Measurements from ENCODE around the gene ZNF710. TPM values are rescaled to one million over a fixed set of nuclear protein-coding genes. Genes with fewer than 3 reads are reported as not detected.

Gene ZNF710
- total RNA-seq, 1 donor from 2014 or later = 25.2 TPM

DNA sequence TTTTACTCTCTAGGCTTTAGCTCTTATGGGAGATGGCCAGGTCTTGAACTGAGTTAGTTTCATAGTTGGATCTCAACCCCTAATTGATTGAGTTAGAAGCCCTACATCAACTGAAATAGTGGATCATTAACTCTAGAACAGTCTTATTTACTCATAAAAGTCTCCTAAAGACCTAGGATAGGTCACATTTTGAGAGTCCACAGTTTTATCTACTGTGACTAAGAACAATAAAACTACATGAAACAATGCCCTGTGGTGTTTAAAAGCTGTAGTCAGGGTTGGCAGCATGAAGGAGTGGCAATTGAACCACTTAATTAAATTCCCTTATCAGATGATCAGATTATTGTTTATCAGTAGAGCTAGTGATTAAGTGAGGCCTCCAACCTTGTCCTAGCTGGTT, 123.4 kb downstream of the ZNF710 start:
- no peak overlapping the region for H3K27ac Mint-ChIP-seq (ENCODE audit: unreplicated experiment)
- TF ChIP-seq, protein P1, sequence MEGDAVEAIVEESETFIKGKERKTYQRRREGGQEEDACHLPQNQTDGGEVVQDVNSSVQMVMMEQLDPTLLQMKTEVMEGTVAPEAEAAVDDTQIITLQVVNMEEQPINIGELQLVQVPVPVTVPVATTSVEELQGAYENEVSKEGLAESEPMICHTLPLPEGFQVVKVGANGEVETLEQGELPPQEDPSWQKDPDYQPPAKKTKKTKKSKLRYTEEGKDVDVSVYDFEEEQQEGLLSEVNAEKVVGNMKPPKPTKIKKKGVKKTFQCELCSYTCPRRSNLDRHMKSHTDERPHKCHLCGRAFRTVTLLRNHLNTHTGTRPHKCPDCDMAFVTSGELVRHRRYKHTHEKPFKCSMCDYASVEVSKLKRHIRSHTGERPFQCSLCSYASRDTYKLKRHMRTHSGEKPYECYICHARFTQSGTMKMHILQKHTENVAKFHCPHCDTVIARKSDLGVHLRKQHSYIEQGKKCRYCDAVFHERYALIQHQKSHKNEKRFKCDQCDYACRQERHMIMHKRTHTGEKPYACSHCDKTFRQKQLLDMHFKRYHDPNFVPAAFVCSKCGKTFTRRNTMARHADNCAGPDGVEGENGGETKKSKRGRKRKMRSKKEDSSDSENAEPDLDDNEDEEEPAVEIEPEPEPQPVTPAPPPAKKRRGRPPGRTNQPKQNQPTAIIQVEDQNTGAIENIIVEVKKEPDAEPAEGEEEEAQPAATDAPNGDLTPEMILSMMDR (IDR thresholded peaks at IDR 0.05; ENCODE audit: partially characterized antibody, unreplicated experiment) = no peak
- DNase-seq = no peak
- H3K36me3 Mint-ChIP-seq (ENCODE audit: unreplicated experiment) = no peaks in the 10 kb centered on the region
- H3K27me3 Mint-ChIP-seq (ENCODE audit: unreplicated experiment) = peaks cover 2% of the 10 kb centered on the region
- H3K9me3 Mint-ChIP-seq (ENCODE audit: unreplicated experiment) = peaks cover 1% of the 10 kb centered on the region
- peaks cover 5% of the 10 kb centered on the region for H3K4me1 Mint-ChIP-seq (ENCODE audit: low read depth, unreplicated experiment)
- no peak overlapping the region for H3K4me3 Mint-ChIP-seq (ENCODE audit: unreplicated experiment)

- no peak overlapping the region for H3K27ac Mint-ChIP-seq (ENCODE audit: unreplicated experiment)
- DNase-seq = no peak
- H3K27me3 Mint-ChIP-seq (ENCODE audit: unreplicated experiment) = peaks cover 2% of the 10 kb centered on the region
- TF ChIP-seq, protein P1 (IDR thresholded peaks at IDR 0.05; ENCODE audit: partially characterized antibody, unreplicated experiment) = no peak
- H3K9me3 Mint-ChIP-seq (ENCODE audit: unreplicated experiment) = peaks cover 3% of the 10 kb centered on the region
- peaks cover 5% of the 10 kb centered on the region for H3K4me1 Mint-ChIP-seq (ENCODE audit: low read depth, unreplicated experiment)
- H3K36me3 Mint-ChIP-seq (ENCODE audit: unreplicated experiment) = no peaks in the 10 kb centered on the region
- no peak overlapping the region for H3K4me3 Mint-ChIP-seq (ENCODE audit: unreplicated experiment)
Observed at GRCh38 chr15:90126022-90126421, 124.9 kb downstream of the ZNF710 start.

DNA sequence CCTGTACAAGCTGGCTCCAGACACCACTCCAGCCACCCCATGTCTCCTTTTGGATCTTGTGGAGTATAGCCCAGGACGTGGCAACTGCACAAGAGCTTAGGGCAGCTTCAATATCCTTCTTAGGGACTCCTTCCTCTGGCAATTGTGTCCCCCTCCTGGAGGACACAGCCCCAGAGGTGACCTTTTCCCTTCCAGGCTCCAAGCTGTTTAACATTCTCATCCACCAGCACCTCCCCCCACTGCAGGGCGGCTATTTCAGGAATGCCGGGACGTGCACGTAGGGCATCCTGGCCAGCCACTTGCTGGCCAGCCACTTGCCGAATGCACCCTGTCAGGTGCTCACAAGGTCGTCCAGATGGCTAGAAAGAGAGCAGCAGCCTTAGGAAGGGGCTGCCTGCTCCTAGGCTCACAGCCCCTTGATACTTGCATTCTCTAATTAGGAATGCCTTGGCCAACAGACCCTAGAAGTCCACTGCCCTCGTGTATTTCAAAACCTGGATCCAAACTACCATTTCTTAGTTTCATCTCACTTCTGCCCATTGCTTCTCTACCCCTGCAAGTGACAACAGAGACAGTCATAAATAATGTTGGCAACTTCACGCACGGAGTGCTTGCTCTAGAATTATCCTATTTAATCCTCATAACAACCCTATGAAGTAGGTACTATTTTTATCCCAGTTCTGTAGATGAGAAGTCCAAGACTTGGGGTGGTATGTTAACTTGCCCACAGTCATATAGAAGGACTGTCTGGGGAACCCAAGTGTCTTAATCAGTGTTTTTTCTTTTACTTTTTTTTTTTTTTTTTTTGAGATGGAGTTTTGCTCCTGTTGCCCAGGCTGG, 125.7 kb downstream of the ZNF710 start:
- Mint-ChIP-seq H3K9me3 (ENCODE audit: unreplicated experiment) (peaks cover 3% of the 10 kb centered on the region), H3K4me3 (ENCODE audit: unreplicated experiment) (no peak overlapping the region)
- peak; percentile 28 for DNase-seq

GRCh38 chr15:90130291-90130690, 129.2 kb downstream of the ZNF710 start:
- Mint-ChIP-seq H3K4me3 (ENCODE audit: unreplicated experiment) (no peak overlapping the region), H3K4me1 (ENCODE audit: low read depth, unreplicated experiment) (peaks cover 5% of the 10 kb centered on the region), H3K27ac (ENCODE audit: unreplicated experiment) (no peak overlapping the region), H3K9me3 (ENCODE audit: unreplicated experiment) (peaks cover 3% of the 10 kb centered on the region), H3K27me3 (ENCODE audit: unreplicated experiment) (peaks cover 4% of the 10 kb centered on the region), H3K36me3 (ENCODE audit: unreplicated experiment) (no peaks in the 10 kb centered on the region)
- no peak for DNase-seq
- TF ChIP-seq, protein P1 (IDR thresholded peaks at IDR 0.05; ENCODE audit: partially characterized antibody, unreplicated experiment) = no peak

More for the DNA sequence above, 125.7 kb downstream of the ZNF710 start:
- Mint-ChIP-seq H3K27ac (ENCODE audit: unreplicated experiment) (no peak overlapping the region), H3K27me3 (ENCODE audit: unreplicated experiment) (peaks cover 2% of the 10 kb centered on the region), H3K4me1 (ENCODE audit: low read depth, unreplicated experiment) (peaks cover 5% of the 10 kb centered on the region), H3K36me3 (ENCODE audit: unreplicated experiment) (no peaks in the 10 kb centered on the region)
- TF ChIP-seq, protein P1 (IDR thresholded peaks at IDR 0.05; ENCODE audit: partially characterized antibody, unreplicated experiment) = no peak

Small RNA genes within 50 kb of the gene (microRNA-seq; reads per million reads assigned to microRNA genes)
- gene MIR3174 (ENCODE audit: unreplicated experiment) = 10.1 reads per million, percentile 48 among the genes with 10 or more reads in this experiment

Other genes with a start within 250 kb of the ZNF710 start
- not detected for gene MESP2, start 225.0 kb upstream of the ZNF710 start, total RNA-seq (ENCODE audit: unreplicated experiment)
- 1.9 TPM for gene ANPEP, start 186.5 kb upstream of the ZNF710 start, total RNA-seq (ENCODE audit: unreplicated experiment)
- gene AP3S2, start 107.3 kb upstream of the ZNF710 start, total RNA-seq (ENCODE audit: unreplicated experiment) = 60.5 TPM
- 9.0 TPM for gene ARPIN, start 88.4 kb upstream of the ZNF710 start, total RNA-seq (ENCODE audit: unreplicated experiment)
- gene IDH2, start 101.1 kb downstream of the ZNF710 start, total RNA-seq (ENCODE audit: unreplicated experiment) = 149 TPM
- gene SEMA4B, start 200.0 kb downstream of the ZNF710 start, total RNA-seq (ENCODE audit: unreplicated experiment) = 31.8 TPM
- gene CIB1, start 232.6 kb downstream of the ZNF710 start, total RNA-seq (ENCODE audit: unreplicated experiment) = 8.0 TPM
- gene GDPGP1, start 232.9 kb downstream of the ZNF710 start, total RNA-seq (ENCODE audit: unreplicated experiment) = 7.4 TPM
- not detected for gene TTLL13, start 248.2 kb downstream of the ZNF710 start, total RNA-seq (ENCODE audit: unreplicated experiment)

All from glutamatergic neuron (in vitro differentiated cells).